LoVo (cell line): ENCODE measurements around the gene CARD10.

Experiments
- DNase-seq: peaks from one replicate; pipeline ENCODE4 v3.0.0-alpha.2; 2016; ENCODE audit warnings: low spot score

Gene CARD10

GRCh38 chr22:37519268-37520195, at the start of gene CARD10:
Gene CARD10 (minus strand): TSS chr22:37519415. CDS start chr22:37519200, 215 bp downstream.
- DNase-seq = peak; percentile 38

DNA sequence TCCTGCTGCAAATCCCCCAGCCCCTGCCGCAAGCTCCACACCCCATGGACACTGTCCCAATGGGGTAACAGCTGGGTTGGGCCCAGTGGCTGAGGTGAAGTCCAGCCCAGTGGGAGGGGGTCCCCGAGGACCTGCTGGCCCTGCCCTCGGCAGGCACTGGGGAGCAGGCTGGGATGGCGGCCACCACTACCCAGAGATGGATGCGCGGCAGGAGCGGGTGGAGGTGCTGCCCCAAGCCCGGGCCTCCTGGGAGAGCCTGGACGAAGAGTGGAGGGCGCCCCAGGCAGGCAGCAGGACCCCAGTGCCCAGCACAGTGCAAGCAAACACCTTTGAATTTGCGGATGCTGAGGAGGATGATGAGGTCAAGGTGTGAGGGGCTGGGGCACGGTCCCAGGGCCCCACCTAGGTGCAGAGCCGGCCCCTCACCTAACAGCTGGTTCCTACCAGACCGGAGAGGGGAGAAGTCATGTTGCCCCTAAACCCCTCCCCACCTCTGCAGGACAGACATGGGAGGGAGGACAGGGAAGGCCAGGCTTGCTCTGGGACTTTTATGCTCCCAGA, 49.3 kb upstream of the CARD10 start:
- no peak for DNase-seq

DNA sequence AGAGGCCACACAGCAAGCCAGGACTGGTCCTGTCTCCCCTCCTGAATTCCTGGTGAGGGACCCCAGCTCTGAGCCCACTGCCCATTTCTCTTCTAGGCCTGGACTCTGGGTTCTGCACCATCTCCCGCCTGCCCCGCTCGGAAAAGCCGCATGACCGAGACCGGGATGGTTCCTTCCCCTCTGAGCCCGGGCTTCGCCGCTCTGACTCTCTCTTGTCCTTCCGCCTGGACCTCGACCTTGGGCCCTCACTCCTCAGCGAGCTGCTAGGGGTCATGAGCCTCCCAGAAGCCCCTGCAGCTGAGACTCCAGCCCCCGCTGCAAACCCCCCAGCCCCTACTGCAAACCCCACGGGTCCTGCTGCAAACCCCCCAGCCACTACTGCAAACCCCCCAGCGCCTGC, 48.8 kb upstream of the CARD10 start:
- DNase-seq = no peak

GRCh38 chr22:37566903-37567798, 47.9 kb upstream of the CARD10 start:
- DNase-seq = peak; percentile 46

DNA sequence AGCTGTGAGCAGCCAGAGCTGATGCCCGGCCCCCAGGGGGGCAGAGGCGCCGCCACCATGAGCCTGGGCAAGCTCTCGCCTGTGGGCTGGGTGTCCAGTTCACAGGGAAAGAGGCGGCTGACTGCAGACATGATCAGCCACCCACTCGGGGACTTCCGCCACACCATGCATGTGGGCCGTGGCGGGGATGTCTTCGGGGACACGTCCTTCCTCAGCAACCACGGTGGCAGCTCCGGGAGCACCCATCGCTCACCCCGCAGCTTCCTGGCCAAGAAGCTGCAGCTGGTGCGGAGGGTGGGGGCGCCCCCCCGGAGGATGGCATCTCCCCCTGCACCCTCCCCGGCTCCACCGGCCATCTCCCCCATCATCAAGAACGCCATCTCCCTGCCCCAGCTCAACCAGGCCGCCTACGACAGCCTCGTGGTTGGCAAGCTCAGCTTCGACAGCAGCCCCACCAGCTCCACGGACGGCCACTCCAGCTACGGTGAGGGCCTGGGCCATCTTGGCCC, 47.2 kb upstream of the CARD10 start:
- no peak for DNase-seq

- DNase-seq = no peak
These were observed 46.6 kb upstream of the CARD10 start for GRCh38 chr22:37565830-37566229.

DNA sequence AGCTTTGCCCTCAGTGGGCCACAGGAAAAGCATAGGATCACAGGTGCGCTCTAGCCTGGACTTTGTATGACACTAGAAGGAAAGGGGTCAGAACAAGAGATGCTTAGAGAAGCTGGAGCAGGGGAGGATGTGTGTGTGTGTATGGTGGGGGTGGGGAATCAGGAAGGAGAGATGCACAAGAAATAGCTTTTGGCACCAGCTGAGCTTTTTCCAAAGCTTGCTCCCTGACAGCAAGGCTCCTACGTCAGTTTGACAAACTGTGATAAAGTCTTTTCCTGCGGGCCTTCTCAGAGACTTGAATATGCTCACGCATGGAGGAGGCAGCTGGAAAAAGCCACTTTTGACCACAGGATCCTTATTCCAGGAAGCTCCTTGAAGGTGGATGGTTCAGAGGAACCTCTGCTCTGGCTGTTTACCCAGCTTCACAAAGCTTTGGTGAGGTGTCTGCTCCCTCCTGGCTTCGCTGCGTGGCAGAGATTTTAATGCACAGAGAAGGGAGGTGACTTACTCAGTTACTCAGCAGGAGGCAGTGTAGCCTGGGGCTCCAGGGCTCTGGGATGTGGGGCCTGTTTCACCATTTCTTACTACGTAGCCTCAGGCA, 45.0 kb upstream of the CARD10 start:
- no peak for DNase-seq

DNA sequence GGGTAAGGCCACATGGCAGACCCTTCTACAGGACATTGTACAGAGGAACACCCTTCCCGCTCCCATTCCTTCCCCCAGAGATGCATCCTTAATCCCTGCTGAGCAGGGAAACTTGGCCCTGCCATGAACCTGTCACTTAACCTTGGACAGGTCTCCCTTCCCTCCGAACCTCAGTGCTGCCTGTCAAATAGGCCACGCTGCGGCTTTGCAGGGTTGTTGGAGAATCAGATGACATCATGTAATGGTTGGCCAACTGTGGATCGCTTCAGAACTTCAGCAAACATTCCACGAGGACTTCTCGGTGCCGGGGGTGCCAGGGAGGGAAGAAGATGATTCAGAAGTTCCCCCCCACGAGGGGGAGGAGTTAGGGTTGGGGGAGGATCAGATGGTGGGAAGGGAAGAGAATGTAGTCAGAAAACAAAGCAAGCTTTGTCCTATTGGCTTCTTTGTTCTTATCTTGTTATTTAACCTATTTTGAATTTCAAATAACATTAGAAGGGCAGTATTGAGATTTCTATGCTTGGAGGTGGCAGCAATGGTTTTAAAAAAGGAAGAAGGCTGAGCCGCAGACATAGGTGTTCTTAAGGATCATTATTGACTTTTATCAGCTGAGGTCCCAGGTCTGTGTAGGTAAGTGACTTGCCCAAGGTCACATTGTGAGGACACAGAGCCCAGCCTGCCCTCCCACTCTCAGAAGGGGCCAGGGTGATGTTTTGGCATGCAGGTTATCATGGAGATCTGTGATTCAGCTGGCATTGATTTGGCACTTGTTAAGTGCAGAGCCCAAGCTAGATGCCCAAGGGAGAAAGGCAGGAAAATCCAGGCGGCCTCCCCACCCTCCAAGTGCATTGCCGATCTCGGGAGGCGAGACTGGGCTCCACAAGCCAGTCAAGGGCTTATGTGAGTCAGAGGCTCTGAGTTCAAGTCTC, 44.2 kb upstream of the CARD10 start:
- no peak for DNase-seq

DNA sequence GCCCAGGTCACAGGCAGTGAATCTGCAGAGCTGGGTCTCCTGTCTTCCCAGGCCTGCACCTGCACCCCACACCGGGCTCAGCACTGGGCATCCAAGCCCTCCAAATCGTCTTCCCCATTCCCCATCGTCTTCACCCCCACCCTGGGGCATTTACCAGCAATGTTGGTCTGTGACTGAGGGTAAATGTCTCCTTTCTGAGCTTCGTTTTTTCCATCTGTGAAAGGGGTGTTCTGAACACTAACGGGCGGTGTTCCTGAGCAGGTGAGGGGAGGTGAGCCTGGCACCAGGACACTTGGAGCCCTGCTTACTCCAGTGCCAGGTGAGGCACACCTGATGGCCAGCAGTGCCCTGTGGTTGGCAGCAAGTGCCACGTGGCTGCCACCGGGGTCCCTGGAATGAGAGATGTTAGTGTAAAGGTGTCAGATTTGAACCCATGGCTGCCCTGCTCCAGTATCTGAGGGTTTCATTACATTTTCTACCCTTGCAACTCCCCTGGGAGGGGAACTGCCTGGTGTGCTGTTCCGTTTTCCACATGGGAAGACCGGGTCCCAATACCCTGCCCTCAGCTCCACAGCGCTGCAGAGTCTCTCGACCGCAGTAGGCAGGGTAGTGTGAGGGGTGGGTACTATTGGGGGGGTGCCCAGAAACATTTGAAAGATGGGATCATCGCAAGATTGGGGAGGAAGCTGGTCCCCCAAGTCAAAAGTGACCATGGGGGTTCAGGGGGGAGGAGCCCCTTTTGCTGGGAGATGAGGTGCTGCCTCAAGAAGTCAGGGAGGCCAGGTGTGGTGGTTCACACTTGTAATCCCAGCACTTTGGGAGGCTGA, 43.0 kb upstream of the CARD10 start:
- no peak for DNase-seq

DNA sequence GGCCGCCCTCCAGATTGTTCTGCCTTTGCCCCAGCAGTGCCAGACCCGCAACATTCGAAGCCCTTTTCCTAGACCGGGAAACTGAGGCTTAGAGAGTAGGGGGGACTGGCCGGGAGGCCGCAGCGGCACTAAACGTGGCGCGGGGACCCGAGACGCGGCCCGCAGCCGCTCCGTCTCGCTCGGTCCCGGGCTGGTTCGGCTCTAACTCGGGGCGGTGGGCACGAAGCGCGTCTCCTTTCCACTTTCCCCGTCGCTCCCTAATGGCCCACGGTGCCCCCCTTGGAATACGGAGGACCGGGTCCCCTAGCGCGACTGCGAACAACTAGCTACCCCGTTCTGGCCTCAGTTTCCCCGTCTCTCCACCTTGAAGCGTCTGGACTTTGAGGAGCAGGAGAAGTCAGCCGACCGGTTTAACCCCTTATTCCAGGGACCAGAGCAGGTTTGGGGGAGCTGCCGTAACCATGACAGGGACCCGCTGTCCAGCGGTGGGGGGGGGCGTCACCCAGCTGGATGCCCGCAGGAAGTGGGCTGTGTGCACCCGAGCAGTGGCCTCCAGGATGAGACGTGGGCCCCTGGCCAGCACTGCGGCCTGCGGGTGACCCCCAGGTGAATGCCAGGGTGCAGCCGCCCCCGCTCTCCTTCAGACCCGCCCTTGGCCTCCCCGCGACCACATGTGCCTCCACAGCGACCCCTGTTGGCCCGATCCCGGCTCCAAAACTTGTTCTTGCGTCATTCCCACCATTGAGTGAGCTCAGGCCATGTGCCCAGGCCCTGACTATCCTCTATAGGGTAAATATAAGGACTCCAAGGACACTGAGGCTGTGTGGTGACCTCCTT, 42.2 kb upstream of the CARD10 start:
- DNase-seq = peak; percentile 87

DNA sequence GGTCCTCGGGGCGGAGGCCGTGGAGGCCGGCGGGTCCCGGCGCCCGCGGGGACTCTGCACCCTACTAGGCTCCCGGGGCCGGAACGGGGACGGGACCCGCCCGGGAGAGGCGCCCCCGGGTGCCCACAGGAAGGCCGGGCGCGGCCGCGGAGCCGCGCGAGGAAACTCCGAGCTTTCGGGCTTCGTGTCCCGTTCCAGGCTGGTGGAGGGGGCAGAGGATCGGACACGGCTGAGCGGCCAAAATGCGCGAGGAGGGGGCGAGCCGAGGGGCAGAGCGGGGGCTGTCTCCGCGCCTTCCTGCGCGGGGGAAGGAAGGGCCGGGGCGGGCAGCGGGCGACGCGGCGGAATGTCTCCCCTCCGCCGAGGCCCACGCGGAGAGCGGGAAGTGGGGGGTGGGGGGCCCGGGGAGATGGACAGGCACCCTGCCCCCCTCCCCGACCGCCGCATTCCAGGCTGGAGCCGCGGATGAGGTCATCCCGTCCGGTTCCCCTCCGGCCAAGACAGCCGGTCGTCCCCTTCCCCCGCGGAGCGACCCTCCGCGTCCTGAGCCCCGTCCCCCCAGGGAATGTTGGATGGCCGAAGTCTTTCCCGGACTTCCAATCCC, 41.5 kb upstream of the CARD10 start:
- no peak for DNase-seq

DNA sequence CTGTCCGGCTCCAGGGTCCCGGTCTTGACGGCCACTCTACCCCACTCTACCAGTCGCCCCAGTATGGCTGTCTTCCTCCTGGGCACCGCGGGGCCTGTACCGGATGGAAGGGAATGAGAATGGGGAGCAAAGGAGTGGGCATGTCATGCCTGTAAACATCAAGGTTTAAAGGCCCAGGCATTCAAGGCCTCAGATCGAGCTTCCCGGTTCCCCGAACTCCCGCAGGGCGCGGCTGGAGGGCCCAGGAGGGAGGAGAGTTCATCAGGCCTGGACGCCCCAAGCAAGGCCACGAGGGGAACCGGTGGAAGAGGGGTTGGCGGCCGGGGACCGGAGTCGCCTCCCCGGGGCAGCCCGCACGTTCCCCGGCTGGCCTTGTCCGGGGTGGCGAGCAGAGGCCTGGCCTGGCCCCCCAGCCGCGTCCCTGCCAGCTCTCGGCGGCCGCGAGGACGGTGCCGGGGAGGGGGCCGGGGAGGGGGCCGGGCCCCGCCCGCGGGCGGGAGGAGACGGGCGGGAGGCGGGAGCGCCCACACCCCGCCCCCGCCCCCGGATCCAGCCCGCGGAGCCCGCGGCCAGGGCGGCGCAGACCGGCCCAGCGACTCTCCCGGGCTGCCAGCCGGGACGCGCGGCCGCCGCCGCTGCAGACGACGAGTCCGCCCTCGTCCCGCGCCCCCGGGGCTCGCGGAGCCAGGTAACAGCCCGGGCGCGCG, 40.8 kb upstream of the CARD10 start, which contains the start of gene CDC42EP1:
Gene CDC42EP1 (plus strand): TSS at position 580 of the 707 bp plus-strand sequence. CDS start 5,870 bp downstream, outside the sequence.
- DNase-seq = peak; percentile 54

DNA sequence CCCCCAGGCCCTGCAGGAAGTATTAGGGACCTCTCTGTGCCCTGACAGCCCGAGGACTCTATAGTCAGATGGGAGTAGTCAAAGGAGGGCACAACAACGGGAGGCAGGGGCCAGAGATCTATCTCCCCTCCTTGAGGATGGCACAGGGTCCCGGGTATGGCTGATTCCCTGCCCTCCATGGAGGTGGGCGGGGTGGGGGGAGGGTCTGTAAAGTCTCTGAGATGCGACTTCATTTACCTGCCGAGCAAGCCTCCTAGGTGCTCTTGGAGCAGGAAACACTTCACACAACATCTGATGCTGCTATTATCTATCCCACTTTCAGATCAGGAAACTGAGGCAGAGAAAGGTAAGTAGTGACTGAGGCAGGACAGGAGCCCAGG, 40.3 kb upstream of the CARD10 start:
- DNase-seq = no peak

GRCh38 chr22:37558815-37559214, 39.6 kb upstream of the CARD10 start:
- DNase-seq = no peak

DNA sequence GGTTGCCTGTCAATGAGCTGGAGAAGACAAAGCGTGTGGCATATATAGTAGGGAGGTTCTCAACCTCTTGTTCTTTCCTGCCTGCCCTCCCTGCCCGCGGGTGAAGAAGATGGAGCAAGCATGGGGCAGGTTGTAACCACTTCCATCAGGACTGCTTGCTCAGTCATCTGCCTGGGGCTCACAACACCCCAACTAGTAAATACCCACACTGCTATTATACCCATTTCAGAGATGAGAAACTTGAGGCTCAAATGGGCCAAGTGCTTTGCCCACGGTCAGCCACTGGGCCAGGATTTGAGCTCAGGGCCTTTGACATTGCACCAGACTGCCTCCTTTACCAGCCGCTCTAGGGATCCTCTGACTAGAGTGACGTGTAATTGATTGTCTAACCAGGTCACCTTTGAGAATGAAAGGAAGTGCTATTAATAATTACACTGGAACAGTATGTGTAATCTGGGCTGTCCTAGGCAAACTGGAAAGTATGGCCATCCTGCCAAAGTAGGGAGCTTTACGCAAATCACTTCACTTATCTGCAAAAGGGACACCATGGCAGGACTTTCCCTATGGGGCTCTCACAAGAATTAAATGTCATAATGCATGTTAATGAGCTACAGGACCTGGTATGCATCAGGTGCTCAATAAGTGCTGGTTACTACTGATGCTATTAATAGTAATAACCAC, 38.2 kb upstream of the CARD10 start:
- no peak for DNase-seq

DNA sequence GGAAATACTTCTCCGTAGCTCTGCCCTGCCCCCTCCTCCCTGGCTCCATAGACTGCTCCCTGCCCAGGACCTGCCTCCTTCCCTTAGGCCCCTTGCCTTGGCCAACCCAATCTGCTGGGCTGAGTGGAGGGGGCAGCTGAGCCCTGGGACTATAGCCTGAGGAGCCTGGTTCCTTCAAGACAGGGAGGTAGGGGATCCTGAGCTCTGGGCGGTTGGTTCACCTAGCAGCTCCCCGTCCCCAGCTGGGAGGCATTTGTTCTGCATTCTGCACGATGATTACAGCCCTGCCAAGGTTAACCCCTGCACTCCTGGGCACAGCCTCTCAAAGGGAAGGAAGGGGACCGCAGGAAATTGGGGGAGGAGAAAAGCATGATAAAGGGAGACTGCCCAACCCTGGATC, 37.5 kb upstream of the CARD10 start:
- DNase-seq = no peak

DNA sequence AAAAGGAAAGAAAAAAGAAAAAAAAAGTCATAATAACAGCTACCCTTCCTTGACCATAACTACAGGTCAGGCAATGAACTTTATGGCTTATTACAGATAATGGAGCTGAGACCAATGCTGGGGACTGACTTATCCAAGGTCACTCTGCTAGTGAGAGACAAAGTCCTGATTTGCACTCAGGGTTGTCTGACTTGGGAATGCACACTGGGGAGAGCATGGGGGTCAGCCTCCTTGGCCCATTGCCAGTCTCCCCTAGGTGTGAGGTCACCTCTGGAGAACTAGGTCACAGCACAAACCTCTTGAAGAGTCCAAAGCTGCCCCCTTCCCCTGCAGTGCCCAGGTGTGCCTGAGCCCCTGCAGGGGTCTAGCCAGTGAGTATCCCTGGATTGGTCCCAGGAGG, 35.8 kb upstream of the CARD10 start:
- no peak for DNase-seq
